Ovary (tissue), 3 donors: Measurements from ENCODE around the gene LMNB1.

Experiments
- CTCF ChIP-seq, 3 donors: fragments of 450-650 bp in 2 of 3; fragments of 200-600 bp in 1 of 3; IDR thresholded peaks; one replicate each; pipeline versions ENCODE4 v1.5.1 to v1.8.0; 2016 to 2022; ENCODE audit warnings: antibody characterized with exemption in 3 of 3, mild to moderate bottlenecking in 1 of 3
- POLR2A ChIP-seq: fragments of 450-650 bp; IDR thresholded peaks from one replicate; pipeline ENCODE4 v1.6.1; 2017; ENCODE audit warnings: antibody characterized with exemption, mild to moderate bottlenecking, moderate library complexity
- donor health status: DM: no; HTN: no; CAD: no.

DNA sequence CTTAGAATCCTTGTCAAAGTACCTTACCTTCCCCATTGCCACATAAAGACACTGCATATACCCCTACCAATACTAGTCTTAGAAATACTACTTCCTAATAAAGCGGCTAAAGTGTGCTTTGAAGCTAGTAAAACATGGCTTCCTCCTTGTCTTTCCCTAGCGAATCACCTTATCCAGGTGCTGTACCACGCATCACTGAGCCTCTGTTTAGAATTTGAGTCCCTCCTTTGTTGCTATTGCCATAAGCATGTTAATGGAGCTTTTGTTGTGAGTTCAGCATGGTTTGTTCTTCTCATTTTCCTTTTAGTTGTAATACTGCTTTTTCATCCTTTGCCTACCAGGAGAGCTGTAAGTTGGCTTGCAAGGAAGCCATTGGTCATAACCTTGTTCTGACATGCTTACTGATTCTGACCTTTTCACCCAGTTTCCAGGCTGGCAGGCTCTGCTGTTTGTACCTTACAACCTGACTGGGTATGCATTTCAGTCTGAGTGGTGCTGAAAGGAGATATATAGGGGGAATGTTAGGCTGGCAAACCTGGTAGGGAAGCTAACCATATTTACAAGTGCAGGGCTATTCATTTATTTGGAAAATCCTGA is 49.8 kb downstream of the LMNB1 start:
- TF ChIP-seq CTCF (IDR thresholded peaks at IDR 0.05) (no peak), POLR2A (no peak)
